Measurements from ENCODE around the gene SAMD4B. TPM values are rescaled to one million over a fixed set of nuclear protein-coding genes. Genes with fewer than 3 reads are reported as not detected.

The SAMD4B gene
- total and polyA plus RNA-seq, 2 of the 8 experiments (the other 6 are each of a cell fraction or from before 2014, with no cell fraction given), result 137 to 158 TPM

GRCh38 chr19:39303373-39304184 is 38.6 kb upstream of the SAMD4B start (continued):
- TF ChIP-seq, protein P1, sequence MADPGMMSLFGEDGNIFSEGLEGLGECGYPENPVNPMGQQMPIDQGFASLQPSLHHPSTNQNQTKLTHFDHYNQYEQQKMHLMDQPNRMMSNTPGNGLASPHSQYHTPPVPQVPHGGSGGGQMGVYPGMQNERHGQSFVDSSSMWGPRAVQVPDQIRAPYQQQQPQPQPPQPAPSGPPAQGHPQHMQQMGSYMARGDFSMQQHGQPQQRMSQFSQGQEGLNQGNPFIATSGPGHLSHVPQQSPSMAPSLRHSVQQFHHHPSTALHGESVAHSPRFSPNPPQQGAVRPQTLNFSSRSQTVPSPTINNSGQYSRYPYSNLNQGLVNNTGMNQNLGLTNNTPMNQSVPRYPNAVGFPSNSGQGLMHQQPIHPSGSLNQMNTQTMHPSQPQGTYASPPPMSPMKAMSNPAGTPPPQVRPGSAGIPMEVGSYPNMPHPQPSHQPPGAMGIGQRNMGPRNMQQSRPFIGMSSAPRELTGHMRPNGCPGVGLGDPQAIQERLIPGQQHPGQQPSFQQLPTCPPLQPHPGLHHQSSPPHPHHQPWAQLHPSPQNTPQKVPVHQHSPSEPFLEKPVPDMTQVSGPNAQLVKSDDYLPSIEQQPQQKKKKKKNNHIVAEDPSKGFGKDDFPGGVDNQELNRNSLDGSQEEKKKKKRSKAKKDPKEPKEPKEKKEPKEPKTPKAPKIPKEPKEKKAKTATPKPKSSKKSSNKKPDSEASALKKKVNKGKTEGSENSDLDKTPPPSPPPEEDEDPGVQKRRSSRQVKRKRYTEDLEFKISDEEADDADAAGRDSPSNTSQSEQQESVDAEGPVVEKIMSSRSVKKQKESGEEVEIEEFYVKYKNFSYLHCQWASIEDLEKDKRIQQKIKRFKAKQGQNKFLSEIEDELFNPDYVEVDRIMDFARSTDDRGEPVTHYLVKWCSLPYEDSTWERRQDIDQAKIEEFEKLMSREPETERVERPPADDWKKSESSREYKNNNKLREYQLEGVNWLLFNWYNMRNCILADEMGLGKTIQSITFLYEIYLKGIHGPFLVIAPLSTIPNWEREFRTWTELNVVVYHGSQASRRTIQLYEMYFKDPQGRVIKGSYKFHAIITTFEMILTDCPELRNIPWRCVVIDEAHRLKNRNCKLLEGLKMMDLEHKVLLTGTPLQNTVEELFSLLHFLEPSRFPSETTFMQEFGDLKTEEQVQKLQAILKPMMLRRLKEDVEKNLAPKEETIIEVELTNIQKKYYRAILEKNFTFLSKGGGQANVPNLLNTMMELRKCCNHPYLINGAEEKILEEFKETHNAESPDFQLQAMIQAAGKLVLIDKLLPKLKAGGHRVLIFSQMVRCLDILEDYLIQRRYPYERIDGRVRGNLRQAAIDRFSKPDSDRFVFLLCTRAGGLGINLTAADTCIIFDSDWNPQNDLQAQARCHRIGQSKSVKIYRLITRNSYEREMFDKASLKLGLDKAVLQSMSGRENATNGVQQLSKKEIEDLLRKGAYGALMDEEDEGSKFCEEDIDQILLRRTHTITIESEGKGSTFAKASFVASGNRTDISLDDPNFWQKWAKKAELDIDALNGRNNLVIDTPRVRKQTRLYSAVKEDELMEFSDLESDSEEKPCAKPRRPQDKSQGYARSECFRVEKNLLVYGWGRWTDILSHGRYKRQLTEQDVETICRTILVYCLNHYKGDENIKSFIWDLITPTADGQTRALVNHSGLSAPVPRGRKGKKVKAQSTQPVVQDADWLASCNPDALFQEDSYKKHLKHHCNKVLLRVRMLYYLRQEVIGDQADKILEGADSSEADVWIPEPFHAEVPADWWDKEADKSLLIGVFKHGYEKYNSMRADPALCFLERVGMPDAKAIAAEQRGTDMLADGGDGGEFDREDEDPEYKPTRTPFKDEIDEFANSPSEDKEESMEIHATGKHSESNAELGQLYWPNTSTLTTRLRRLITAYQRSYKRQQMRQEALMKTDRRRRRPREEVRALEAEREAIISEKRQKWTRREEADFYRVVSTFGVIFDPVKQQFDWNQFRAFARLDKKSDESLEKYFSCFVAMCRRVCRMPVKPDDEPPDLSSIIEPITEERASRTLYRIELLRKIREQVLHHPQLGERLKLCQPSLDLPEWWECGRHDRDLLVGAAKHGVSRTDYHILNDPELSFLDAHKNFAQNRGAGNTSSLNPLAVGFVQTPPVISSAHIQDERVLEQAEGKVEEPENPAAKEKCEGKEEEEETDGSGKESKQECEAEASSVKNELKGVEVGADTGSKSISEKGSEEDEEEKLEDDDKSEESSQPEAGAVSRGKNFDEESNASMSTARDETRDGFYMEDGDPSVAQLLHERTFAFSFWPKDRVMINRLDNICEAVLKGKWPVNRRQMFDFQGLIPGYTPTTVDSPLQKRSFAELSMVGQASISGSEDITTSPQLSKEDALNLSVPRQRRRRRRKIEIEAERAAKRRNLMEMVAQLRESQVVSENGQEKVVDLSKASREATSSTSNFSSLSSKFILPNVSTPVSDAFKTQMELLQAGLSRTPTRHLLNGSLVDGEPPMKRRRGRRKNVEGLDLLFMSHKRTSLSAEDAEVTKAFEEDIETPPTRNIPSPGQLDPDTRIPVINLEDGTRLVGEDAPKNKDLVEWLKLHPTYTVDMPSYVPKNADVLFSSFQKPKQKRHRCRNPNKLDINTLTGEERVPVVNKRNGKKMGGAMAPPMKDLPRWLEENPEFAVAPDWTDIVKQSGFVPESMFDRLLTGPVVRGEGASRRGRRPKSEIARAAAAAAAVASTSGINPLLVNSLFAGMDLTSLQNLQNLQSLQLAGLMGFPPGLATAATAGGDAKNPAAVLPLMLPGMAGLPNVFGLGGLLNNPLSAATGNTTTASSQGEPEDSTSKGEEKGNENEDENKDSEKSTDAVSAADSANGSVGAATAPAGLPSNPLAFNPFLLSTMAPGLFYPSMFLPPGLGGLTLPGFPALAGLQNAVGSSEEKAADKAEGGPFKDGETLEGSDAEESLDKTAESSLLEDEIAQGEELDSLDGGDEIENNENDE (IDR thresholded peaks at IDR 0.05; ENCODE audit: insufficient replicate concordance, low read length), result no peak
- peak; percentile 80 for TF ChIP-seq TEAD4 (IDR thresholded peaks at IDR 0.05; ENCODE audit: low read depth, low read length)

All from H1 (cell line).